Gastrocnemius medialis (tissue), 4 donors: Measurements from ENCODE around the gene HRH2.

Source experiments
- CTCF ChIP-seq, 5 experiments: fragments of 450-650 bp in 3 of 5; fragments of 200-600 bp in 2 of 5; sonication (generic) in 2 of 5; IDR thresholded peaks in 4 of 5; conservative IDR thresholded peaks in 1 of 5; 1 replicate in 4 of 5; 2 replicates in 1 of 5; pipeline ENCODE4 v1.5.1; 2016 to 2019; ENCODE audit warnings: antibody characterized with exemption in 5 of 5, mild to moderate bottlenecking in 3 of 5, moderate library complexity in 3 of 5
- POLR2A ChIP-seq, 2 donors: fragments of 450-650 bp; IDR thresholded peaks; one replicate each; pipeline ENCODE4 v1.6.1; 2017; ENCODE audit warnings: antibody characterized with exemption in 2 of 2, mild to moderate bottlenecking in 2 of 2, moderate library complexity in 2 of 2

DNA sequence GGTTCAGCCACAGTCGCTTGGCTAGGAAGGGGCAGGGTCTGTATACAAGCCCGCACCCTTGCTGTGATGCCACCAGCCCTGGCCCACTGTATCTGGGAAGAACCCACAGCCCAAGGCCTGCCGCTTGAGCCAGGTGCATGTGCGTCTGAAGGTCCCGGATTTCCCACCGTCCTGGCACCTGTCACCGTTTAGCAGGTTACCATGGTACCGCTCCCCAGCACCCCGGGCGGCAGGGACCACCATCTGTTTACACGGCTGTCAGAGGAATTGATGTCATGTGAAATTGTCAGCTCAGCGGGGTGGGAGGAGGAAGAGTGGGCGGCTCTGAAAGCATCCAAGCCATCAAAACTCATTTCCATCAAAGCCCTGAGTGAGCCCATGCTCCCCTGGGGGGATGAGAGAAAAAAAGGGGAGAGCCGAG is 92.7 kb downstream of the HRH2 start:
- TF ChIP-seq POLR2A (IDR thresholded peaks at IDR 0.05) (no peak), CTCF (IDR thresholded peaks at IDR 0.05 in 4 of 5, conservative IDR thresholded peaks at IDR 0.05 in 1 of 5) (no peak)
